ENCODE results near the gene USP36.
A peak's percentile ranks its signal among the peaks of the same experiment; 100 is the strongest.
"Not testable (repeated sequence)": the region's sequence is repeated elsewhere in the genome, so short reads cannot be mapped to it uniquely, and the experiment has no call there.

USP36 gene

GRCh38 chr17:78840780-78841611, at the start of gene USP36:
Gene USP36 (minus strand): TSS chr17:78840814. CDS start chr17:78836363, 4,451 bp downstream.
- peak; percentile 73 to 100 (median 99) for DNase-seq

GRCh38 chr17:78890096-78890495, 49.5 kb upstream of the USP36 start:
- DNase-seq = not testable (repeated sequence)

GRCh38 chr17:78889531-78889930, 48.9 kb upstream of the USP36 start:
- DNase-seq = no peak

GRCh38 chr17:78888941-78889518, 48.4 kb upstream of the USP36 start:
- DNase-seq = no peak

- no peak for DNase-seq
These were observed 46.3 kb upstream of the USP36 start for GRCh38 chr17:78886954-78887353.

GRCh38 chr17:78885956-78886355, 45.3 kb upstream of the USP36 start:
- no peak for DNase-seq

- DNase-seq = peak in 1 of 56 donors; percentile 65
These were observed 44.5 kb upstream of the USP36 start for GRCh38 chr17:78884876-78885667.

GRCh38 chr17:78884148-78884825, 43.7 kb upstream of the USP36 start:
- peak in 46 of 56 donors; percentile 33 to 84 (median 69) for DNase-seq

GRCh38 chr17:78883533-78884131, 43.0 kb upstream of the USP36 start:
- DNase-seq = peak in 55 of 56 donors; percentile 51 to 96 (median 85)

GRCh38 chr17:78883089-78883532, 42.5 kb upstream of the USP36 start:
- DNase-seq = peak in 8 of 56 donors; percentile 54 to 94 (median 64)

GRCh38 chr17:78882540-78883088, 42.0 kb upstream of the USP36 start:
- peak in 1 of 56 donors; percentile 38 for DNase-seq

- peak in 6 of 56 donors; percentile 19 to 56 (median 48) for DNase-seq
These were observed 39.1 kb upstream of the USP36 start for GRCh38 chr17:78879635-78880186.

GRCh38 chr17:78878871-78879527, 38.4 kb upstream of the USP36 start:
- DNase-seq = no peak

GRCh38 chr17:78878261-78878660, 37.6 kb upstream of the USP36 start:
- DNase-seq = no peak

- not testable (repeated sequence) for DNase-seq
These were observed 36.4 kb upstream of the USP36 start for GRCh38 chr17:78876954-78877517.

- DNase-seq = no peak
These were observed 35.5 kb upstream of the USP36 start for GRCh38 chr17:78876094-78876597.

- peak in 7 of 56 donors; percentile 20 to 36 (median 28) for DNase-seq
These were observed 34.9 kb upstream of the USP36 start for GRCh38 chr17:78875363-78876093.
